Ovary (tissue), 9 donors: Measurements from ENCODE around the gene BCAS4. TPM values are rescaled to one million over a fixed set of nuclear protein-coding genes. Genes with fewer than 3 reads are reported as not detected.

ENCODE experiments used
- DNase-seq, 5 donors: peaks; one replicate each; pipeline ENCODE4 v3.0.0-alpha.2; 2019 to 2020
- H3K27ac ChIP-seq, 2 donors: fragments of 200-600 bp; one replicate each; pipeline versions ENCODE4 v1.5.1 to v1.8.0; 2019 to 2022
- H3K27me3 ChIP-seq: fragments of 200-600 bp; one replicate; pipeline ENCODE4 v1.8.0; 2022
- H3K36me3 ChIP-seq: fragments of 200-600 bp; sonication (generic); one replicate; pipeline ENCODE4 v1.5.1; 2019
- H3K4me1 ChIP-seq: one replicate; pipeline ENCODE4 v1.8.1; 2013; ENCODE audit warnings: mild to moderate bottlenecking, moderate library complexity; ENCODE audit not compliant: insufficient read depth
- H3K4me3 ChIP-seq: fragments of 200-600 bp; sonication (generic); one replicate; pipeline ENCODE4 v1.5.1; 2017
- H3K9me3 ChIP-seq, 2 donors: fragments of 200-600 bp in 1 of 2; sonication (generic) in 1 of 2; one replicate each; pipeline versions ENCODE4 v1.5.1 to v1.8.1; 2013 to 2019; ENCODE audit warnings: mild to moderate bottlenecking in 1 of 2, moderate library complexity in 1 of 2
- EP300 ChIP-seq: sonication (generic); formaldehyde crosslinking; IDR thresholded peaks from one replicate; pipeline ENCODE4 v1.6.1; 2017; ENCODE audit warnings: antibody characterized with exemption
- POLR2A ChIP-seq: fragments of 450-650 bp; IDR thresholded peaks from one replicate; pipeline ENCODE4 v1.6.1; 2017; ENCODE audit warnings: antibody characterized with exemption, mild to moderate bottlenecking, moderate library complexity
- WGBS, 3 donors: extraction: QIAGEN DNeasy Blood & Tissue Kit in 1 of 3; methylation state at CpG; one replicate each; pipeline versions ENCODE4 v1.1.5 to v1.1.7; 2013 to 2017; 5-methylcytosine and 5-hydroxymethylcytosine counted together
- intact Hi-C, 4 donors: fragments of 100-400 bp; cut with DNase I; formaldehyde crosslinking; loops; one replicate each; pipeline versions ENCODE4 v1.11.0 to v1.15.1; 2022 to 2023
- polyA plus RNA-seq, 2 donors: library from polyadenylated mRNA; stranded (reverse); fragments of 200-250 nt in 1 of 2; fragments of 350-450 nt in 1 of 2; fragmentation: Illumina TruSeq in 1 of 2; extraction: RNeasy Lipid Tissue Mini Kit (QIAGEN cat#74804) in 1 of 2; gene quantifications; one replicate each; pipeline ENCODE4 v1.2.3, GENCODE V29; 2013 to 2014
- total RNA-seq, 7 donors: library from RNA; depleted of rRNA in 2 of 7; stranded (reverse); fragments of >200 nt in 2 of 7; fragmentation: NEBNext Ultra II Directional in 3 of 7; extraction: Animal tissue kit (Norgen Biotek cat#: 25700) in 3 of 7; gene quantifications; one replicate each; pipeline versions ENCODE4 v1.1.0 to v1.2.4, GENCODE V29; 2016 to 2023
- TF ChIP-seq, protein P1 (sequence below), 3 donors: fragments of 450-650 bp in 2 of 3; fragments of 200-600 bp in 1 of 3; IDR thresholded peaks; one replicate each; pipeline versions ENCODE4 v1.5.1 to v1.8.0; 2016 to 2022; ENCODE audit warnings: antibody characterized with exemption in 3 of 3, mild to moderate bottlenecking in 1 of 3
- donor health status: DM: no; HTN: no; CAD: no; lungs with moderate emphysema.
- donor health status: DM: no; HTN: no; CAD: no.
- donor health status: Bipolar disorder and iron deficiency.
- donor health status: DM: yes; HTN: yes; CAD: no.
- donor health status: DM: no; HTN: no; CAD: no.
- donor health status: DM: yes; HTN: yes; CAD: no.

The BCAS4 gene
- total and polyA plus RNA-seq, 9 donors = 2.0 to 9.1 (median 3.1) TPM

DNA sequence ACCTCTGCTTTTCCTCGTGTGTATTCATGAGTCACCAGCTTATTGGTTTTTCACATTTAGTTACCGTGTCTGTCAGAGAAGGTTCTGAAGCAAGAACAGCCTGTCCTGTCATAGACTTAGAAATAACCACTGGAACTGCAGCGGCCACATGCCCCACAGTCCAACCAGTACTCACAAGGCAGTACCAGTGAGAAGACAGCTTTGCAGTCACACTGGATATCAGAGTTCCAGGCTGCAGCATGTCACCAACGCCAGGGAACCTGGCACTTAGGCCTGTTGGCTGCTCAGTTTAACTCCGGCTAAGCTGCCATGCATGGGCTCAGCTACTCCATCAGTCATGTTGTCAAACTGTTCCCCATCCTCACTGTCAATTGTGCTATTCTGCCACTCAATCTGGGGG is 96.3 kb downstream of the BCAS4 start:
- Histone ChIP-seq H3K27me3 (no peaks in the 10 kb centered on the region), H3K4me3 (no peak overlapping the region), H3K36me3 (no peaks in the 10 kb centered on the region), H3K9me3 (no peaks in the 10 kb centered on the region), H3K27ac (no peak overlapping the region), H3K4me1 (no peaks in the 10 kb centered on the region)
- 80 to 84% (median 84%) methylated on average over 5 of the region's 5 CpGs for WGBS, 3 donors
- no peak for DNase-seq
- intact Hi-C loops = no loop called here
- TF ChIP-seq, protein P1, sequence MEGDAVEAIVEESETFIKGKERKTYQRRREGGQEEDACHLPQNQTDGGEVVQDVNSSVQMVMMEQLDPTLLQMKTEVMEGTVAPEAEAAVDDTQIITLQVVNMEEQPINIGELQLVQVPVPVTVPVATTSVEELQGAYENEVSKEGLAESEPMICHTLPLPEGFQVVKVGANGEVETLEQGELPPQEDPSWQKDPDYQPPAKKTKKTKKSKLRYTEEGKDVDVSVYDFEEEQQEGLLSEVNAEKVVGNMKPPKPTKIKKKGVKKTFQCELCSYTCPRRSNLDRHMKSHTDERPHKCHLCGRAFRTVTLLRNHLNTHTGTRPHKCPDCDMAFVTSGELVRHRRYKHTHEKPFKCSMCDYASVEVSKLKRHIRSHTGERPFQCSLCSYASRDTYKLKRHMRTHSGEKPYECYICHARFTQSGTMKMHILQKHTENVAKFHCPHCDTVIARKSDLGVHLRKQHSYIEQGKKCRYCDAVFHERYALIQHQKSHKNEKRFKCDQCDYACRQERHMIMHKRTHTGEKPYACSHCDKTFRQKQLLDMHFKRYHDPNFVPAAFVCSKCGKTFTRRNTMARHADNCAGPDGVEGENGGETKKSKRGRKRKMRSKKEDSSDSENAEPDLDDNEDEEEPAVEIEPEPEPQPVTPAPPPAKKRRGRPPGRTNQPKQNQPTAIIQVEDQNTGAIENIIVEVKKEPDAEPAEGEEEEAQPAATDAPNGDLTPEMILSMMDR (IDR thresholded peaks at IDR 0.05) = no peak
- TF ChIP-seq POLR2A (no peak), EP300 (no peak)

DNA sequence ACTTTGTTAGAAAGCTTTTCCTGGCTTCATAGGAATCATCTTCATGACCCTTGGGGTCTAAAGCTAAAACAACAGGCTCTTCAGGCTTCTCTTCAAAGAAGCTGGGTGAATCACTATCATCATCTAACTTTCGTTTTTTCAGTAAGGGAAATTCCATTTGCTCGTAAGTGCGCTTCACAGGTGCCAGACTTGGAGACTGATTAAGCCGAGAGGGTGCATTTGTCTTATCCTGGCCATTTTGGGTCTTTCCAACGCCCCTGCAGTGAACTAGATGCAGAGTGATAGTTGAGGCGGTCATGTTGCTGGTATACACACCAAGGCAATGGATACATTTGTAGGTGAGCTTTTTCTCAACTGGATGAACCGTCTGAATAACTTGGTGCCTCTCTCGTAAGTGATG is 97.5 kb downstream of the BCAS4 start:
- TF ChIP-seq, protein P1 (IDR thresholded peaks at IDR 0.05) = no peak
- TF ChIP-seq EP300 (no peak), POLR2A (no peak)
- Histone ChIP-seq H3K9me3 (no peaks in the 10 kb centered on the region), H3K27ac (no peak overlapping the region), H3K4me1 (no peaks in the 10 kb centered on the region), H3K27me3 (no peaks in the 10 kb centered on the region), H3K4me3 (no peak overlapping the region), H3K36me3 (no peaks in the 10 kb centered on the region)
- 89 to 95% (median 95%) methylated on average over 8 of the region's 8 CpGs for WGBS, 3 donors
- intact Hi-C loops = no loop called here
- no peak for DNase-seq

DNA sequence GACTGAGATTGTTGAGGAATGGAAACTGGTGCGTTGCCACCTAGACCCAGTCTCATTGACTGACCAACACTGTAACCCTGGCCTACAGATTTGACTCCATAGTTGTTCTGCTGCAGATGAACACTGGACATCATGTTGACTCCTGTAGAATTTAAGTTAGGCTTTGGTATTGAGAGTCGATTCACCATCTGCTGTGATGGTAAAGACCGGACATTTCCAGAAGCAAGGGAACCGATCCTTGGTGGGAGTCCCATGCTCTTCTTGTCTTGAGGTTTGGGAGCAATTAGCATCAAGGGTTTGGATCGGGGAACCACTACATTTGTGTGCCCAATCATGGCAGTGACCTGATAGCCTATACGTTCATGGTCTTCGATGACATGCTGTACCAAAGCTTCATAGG is 98.8 kb downstream of the BCAS4 start:
- Histone ChIP-seq H3K4me3 (no peak overlapping the region), H3K4me1 (no peaks in the 10 kb centered on the region), H3K27ac (no peak overlapping the region), H3K36me3 (no peaks in the 10 kb centered on the region), H3K27me3 (no peaks in the 10 kb centered on the region), H3K9me3 (no peaks in the 10 kb centered on the region)
- WGBS, 3 donors = 95 to 98% (median 96%) methylated on average over 7 of the region's 7 CpGs
- TF ChIP-seq, protein P1 (IDR thresholded peaks at IDR 0.05) = no peak
- TF ChIP-seq POLR2A (no peak), EP300 (no peak)
- intact Hi-C loops = no loop called here
- DNase-seq = no peak

DNA sequence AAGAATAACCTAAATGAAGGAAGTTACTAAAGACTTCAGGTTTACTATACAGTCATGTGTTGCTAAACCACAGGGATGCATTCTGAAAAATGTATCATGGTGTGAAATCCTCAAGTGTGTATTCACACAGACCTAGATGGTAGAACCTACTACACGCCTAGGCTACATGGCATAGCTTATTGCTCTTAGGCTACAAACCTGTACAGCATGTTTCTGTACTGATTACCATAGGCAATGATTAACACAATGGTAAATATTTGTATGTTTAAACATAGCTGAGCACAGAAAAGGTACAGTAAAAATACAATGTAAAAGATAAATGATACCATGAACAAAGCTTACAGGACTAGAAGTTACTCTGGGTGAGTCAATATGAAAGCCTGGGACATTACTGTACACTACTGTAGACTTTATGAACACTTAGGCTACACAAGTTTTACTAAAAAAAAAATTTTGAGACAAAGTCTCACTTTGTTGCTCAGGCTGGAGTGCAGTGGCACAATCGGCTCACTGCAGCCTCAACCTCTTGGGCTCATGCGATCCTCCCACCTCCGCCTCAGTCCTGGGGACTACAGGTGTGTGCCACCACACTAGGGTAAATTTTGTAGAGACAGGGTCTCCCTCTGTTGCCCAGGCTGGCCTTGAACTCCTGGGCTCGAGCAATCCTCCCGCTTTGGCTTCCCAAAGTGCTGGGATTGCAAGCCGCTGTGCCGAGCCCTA is 100.4 kb downstream of the BCAS4 start:
- Histone ChIP-seq H3K4me3 (no peak overlapping the region), H3K27me3 (no peaks in the 10 kb centered on the region), H3K9me3 (no peaks in the 10 kb centered on the region), H3K36me3 (no peaks in the 10 kb centered on the region), H3K27ac (no peak overlapping the region), H3K4me1 (no peaks in the 10 kb centered on the region)
- DNase-seq = no peak
- no peak for TF ChIP-seq POLR2A
- TF ChIP-seq, protein P1 (IDR thresholded peaks at IDR 0.05) = no peak
- no peak for TF ChIP-seq EP300
- intact Hi-C loops = no loop called here
- WGBS, 3 donors = 87 to 95% (median 88%) methylated on average over 8 of the region's 8 CpGs
